ENCODE results near the gene EXOC6B.

The EXOC6B gene

GRCh38 chr2:72731116-72731515 is 94.7 kb downstream of the EXOC6B start:
- DNase-seq = no peak

- no peak for DNase-seq
Measured at GRCh38 chr2:72727356-72727755, 98.5 kb downstream of the EXOC6B start.

DNA sequence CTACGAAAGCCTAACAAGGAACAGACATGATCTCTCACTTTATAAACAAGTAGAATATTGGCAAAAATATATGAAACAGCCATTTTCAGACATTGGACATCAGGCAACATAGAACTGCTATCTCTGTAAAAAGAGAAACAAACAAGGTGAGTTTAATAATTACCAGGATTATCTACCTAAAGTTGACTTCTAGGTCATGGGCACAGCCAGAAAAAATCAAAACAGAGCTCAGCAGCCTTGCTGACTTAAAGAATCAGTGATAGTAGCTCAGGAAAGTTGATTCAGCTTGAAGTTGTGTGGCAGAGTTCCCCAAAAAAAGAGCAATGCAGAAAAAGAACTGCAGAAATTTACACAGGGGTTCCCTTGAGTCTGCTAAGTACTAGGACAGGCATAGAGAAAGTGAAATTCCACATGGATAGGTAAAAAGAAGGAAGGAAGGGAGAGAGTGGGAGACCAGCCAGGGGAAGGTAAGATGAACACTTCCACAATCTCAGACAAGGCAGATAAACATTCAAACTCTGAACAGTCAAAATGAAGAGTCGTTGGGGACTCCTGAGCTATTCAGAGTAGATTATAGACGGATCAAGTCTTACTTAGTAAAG is 102.0 kb downstream of the EXOC6B start:
- DNase-seq = no peak

DNA sequence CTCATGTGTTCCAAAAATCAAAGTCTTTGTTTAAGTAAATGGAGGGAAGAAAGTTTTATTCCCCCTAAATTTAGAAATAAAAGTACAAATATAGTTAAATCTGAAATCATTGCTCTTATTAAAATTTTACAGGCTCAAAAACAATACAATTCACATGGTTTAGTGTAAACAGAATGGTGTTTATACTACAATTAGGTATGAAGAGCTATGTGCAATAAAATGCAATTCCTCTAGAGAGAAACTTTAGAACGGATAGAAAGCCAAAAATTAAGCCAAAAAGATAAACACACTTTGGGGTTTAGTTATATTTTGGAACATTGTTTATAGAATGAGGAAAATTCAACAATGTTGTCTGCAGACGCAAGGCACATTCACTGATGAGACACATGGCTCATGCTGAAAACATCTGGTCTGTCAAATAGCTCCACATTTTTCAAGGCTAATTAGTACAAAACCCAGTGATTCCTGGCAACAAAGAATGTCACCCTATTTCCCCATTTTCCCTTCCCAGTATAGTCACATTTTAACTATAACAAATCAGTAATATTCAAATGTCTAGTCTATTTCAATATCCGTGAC is 103.3 kb downstream of the EXOC6B start:
- DNase-seq = no peak

DNA sequence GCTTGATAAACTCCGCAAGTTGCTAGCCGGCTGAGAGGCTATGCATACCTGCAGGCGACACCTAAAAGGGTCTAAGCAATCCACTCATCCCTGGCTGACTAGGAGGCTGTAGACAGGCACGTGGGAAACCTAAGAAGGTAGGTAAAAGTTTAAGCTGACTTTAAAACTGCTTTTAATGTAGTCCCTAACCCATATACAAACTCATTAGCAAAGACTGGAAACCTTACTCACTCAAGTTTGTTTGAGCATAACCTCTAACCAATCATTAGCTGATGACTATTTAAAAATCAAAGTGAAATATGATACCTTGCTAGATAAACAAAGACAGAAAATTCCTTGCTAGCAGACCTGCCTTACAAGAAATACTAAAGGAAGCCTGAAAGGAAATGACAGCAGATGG is 106.4 kb downstream of the EXOC6B start:
- DNase-seq = no peak

GRCh38 chr2:72718876-72719275 is 107.0 kb downstream of the EXOC6B start:
- DNase-seq = no peak

DNA sequence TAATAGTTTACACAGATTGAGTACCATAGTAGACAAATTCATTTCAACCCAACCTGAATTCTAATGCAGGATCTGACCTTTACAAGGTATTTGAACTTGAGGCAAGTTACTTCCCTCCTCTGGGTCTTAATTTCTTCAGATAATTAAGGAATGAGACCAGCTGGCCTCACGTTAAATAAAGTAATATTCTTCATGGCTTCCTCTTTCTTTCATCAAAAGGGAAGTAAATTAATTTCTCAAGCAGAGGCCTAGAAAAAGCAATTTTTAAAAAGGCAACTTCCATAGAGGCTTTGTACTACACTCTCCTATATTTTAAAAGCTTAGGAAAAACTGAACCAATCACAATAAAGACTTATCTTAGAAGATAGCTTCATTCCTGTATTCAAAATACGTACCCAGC is 109.2 kb downstream of the EXOC6B start:
- no peak for DNase-seq

- no peak for DNase-seq
Measured at GRCh38 chr2:72713857-72714256, 112.0 kb downstream of the EXOC6B start.

DNA sequence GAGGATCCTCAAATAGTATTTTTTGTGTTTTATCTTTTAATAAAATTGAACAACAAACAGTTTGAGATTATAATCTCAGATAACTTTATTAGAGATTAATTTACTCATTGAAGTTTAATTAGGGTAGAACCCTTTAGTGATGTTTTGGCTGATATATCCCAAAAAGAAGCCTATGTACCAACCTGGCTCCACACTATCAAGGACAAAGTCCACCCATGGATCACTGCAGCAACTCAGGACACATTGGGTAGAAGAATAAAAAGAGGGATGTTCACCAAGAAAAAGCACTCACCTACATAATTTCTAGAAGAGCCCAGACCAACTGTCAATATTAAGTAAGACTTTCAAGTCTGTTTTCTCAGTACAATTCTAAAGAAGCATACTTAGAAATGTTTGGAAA is 112.9 kb downstream of the EXOC6B start:
- DNase-seq = no peak

DNA sequence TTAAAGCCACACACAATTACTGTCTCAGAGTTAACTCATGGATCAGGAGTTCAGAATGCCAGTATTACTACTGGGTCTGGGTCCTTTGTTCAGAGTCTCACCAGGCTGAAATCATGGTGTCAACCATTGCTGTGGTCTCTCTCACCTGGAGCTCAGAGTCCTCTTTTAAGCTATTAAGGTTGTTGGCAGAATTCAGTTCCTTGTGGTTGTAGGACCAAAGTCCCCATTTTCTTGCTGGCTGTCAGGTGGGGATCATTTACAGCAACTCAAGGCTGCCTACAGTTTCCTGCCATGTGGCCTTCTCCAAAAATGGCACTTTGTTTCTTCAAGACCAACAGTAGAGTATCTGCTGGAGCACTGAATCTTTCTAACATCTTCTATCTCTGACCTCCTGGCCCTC is 113.5 kb downstream of the EXOC6B start:
- no peak for DNase-seq

- no peak for DNase-seq
Measured at GRCh38 chr2:72710418-72711152, 115.2 kb downstream of the EXOC6B start.

GRCh38 chr2:72708236-72708635 is 117.6 kb downstream of the EXOC6B start:
- DNase-seq = no peak

- no peak for DNase-seq
Measured at GRCh38 chr2:72698300-72698699, 127.5 kb downstream of the EXOC6B start.

- DNase-seq = no peak
Measured at GRCh38 chr2:72696559-72696958, 129.3 kb downstream of the EXOC6B start.

- DNase-seq = no peak
Measured at GRCh38 chr2:72695676-72696075, 130.2 kb downstream of the EXOC6B start.

GRCh38 chr2:72694715-72695496 is 130.9 kb downstream of the EXOC6B start:
- DNase-seq = no peak

- no peak for DNase-seq
Measured at GRCh38 chr2:72689579-72690195, 136.1 kb downstream of the EXOC6B start.

DNA sequence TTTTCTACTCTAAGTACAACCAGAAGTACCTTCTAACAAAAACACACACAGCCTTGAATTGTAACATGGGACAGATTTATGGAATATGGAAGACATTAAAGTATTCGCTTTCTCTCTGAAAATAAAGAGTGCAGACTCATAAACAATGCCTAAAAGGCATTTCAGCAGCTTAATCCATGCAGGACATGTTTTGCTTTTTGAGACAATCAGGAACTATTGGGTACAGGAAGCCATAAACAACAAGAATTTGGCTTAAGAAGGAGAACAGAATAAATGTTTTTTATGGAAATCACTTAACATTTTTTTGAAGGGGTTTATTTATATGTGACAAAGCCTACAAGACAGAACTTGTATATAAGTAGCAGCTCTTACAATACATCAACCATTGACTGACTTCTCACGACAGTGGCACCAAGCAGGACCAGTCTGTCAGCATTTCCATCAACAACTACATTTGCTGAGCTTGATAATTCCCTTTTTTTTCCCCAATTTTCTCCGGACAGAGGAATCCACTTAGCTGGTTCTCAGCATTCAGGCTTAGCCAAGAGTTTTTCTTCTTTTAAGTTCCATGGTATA is 140.1 kb downstream of the EXOC6B start:
- no peak for DNase-seq

DNA sequence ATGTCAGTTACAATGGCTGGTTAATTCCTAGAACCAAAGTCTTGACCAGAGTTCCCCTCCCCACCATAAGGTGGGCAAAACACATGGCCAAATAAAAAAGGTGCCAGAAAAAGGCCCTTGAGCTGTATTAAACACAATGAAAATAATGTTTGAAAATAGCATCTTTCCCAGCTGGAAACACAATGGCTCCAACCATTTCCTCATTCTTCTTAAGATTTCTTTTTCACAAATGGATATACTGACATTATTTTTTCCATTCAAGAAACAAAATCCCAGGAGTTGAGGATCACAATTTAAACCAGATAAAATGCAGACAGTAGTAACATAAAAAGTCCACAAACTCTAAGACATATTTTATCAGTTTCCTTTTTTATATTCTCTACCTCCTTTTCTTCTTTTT is 143.8 kb downstream of the EXOC6B start:
- no peak for DNase-seq

DNA sequence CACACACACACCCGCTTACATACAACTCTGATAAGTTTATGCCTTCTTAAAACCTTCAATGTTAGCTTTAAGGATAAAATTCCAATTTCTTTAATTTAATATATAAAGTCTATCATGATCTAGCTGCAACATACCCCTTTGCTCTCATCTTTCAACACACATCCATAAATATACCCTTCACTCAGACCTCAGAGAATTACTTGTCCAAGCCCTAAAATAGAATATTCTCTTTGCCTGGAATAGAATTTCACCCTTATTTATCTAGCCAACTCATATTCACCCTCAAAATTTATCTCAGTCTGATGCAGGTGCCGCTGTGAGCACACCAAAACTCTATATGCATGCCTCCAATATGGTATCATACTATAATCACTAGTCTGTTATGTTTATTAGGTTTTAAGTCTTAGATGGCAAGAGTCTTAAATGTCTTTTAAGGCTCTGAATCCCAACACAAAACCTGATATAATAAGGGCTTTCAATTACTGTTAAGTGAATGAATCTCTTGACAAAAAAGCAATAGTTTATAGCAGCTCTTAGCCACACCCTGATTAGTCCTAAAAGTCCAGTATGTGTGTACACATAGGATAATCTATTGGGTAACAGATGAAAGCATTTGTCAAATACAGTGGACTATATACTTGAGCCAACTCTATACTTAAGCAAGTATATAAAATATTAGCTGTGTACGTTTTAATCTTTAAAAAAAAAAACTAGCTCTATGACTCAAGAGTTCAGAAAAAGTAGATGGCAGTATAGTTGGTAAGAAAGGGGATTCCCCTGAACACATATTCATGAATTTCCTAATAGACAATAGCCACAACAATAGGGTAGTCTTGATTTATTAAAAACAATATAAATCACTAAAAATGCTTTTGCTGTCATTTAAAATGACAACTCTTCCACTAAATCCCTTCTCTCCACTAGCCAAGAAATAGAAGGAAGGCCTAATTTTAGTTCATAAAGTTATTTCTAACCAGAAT is 144.5 kb downstream of the EXOC6B start:
- no peak for DNase-seq

GRCh38 chr2:72678024-72678423 is 147.8 kb downstream of the EXOC6B start:
- no peak for DNase-seq

All from SIG-M5 (cell line).